IMR-90 (cell line): Measurements from ENCODE around the gene GRIA4.

Experiments used
- CEBPB ChIP-seq: IDR thresholded peaks from 2 replicates; pipeline ENCODE4 v1.6.1; 2012; ENCODE audit warnings: low read depth, low read length, improper control_type of control experiment
- POLR2A ChIP-seq: IDR thresholded peaks from 2 replicates; pipeline ENCODE4 v1.6.1; 2012; ENCODE audit warnings: mild to moderate bottlenecking, low read depth, low read length
- RFX5 ChIP-seq: IDR thresholded peaks from 2 replicates; pipeline ENCODE4 v1.8.0; 2012; ENCODE audit warnings: low read depth, mild to moderate bottlenecking, low read length, moderate library complexity
- SMC3 ChIP-seq: fragments of 150-350 bp; IDR thresholded peaks from 2 replicates; pipeline ENCODE4 v1.6.1; 2016; ENCODE audit warnings: low read depth, mild to moderate bottlenecking, antibody characterized with exemption, low read length, moderate library complexity
- TF ChIP-seq, protein P1 (sequence below): fragments of 150-350 bp; IDR thresholded peaks from 2 replicates; pipeline ENCODE4 v1.6.1; 2017; ENCODE audit warnings: mild to moderate bottlenecking, antibody characterized with exemption, low read length, low read depth
- TF ChIP-seq, protein P2 (sequence below): conservative IDR thresholded peaks from 2 replicates; pipeline ENCODE4 v1.5.1; 2012; ENCODE audit warnings: mild to moderate bottlenecking, low read depth, low read length, improper control_type of control experiment

DNA sequence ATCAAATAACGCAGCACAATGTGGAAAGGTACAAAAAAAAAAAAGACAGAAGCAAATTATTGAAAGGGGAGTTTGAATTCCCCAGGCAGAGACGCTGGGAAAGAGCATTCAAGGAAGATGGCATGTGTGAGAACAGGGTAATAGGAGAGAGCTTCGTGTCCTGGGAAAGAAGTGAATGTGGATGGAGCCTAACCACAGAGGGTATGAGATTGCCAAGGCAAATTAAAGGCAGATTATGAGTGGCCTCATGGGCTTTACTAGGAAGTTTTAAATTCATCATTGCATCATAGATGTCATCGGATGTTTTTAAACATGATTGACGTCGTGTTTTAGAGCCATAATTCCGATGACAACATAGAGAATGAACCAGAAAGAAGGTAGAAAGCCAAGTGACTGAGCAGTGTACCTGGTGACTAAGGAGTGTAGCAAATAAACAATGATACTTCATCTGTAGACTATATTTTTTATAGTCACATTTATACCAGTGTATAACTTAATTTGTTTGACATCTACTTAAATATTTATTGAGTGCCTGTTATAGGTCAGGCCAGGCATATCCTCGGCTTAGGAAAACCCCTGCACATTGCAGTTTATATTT, 260.7 kb downstream of the GRIA4 start:
- TF ChIP-seq, protein P1, sequence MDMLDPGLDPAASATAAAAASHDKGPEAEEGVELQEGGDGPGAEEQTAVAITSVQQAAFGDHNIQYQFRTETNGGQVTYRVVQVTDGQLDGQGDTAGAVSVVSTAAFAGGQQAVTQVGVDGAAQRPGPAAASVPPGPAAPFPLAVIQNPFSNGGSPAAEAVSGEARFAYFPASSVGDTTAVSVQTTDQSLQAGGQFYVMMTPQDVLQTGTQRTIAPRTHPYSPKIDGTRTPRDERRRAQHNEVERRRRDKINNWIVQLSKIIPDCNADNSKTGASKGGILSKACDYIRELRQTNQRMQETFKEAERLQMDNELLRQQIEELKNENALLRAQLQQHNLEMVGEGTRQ: no peak
- TF ChIP-seq POLR2A (no peak), CEBPB (0 out of 2 replicates have a peak, but pooled peaks have one; percentile 37), SMC3 (no peak), RFX5 (no peak)
- TF ChIP-seq, protein P2, sequence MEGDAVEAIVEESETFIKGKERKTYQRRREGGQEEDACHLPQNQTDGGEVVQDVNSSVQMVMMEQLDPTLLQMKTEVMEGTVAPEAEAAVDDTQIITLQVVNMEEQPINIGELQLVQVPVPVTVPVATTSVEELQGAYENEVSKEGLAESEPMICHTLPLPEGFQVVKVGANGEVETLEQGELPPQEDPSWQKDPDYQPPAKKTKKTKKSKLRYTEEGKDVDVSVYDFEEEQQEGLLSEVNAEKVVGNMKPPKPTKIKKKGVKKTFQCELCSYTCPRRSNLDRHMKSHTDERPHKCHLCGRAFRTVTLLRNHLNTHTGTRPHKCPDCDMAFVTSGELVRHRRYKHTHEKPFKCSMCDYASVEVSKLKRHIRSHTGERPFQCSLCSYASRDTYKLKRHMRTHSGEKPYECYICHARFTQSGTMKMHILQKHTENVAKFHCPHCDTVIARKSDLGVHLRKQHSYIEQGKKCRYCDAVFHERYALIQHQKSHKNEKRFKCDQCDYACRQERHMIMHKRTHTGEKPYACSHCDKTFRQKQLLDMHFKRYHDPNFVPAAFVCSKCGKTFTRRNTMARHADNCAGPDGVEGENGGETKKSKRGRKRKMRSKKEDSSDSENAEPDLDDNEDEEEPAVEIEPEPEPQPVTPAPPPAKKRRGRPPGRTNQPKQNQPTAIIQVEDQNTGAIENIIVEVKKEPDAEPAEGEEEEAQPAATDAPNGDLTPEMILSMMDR: no peak
